WTC11 (cell line): Measurements from ENCODE around the gene S100A2. TPM values are rescaled to one million over a fixed set of nuclear protein-coding genes. Genes with fewer than 3 reads are reported as not detected.

Source experiments
- ATAC-seq: fragments of 200-7000 bp; cut with Tn5 transposase; 2 replicates; pipeline ENCODE4 v1.10.0; 2021; ENCODE audit warnings: mild to moderate bottlenecking, moderate library complexity
- CTCF ChIA-PET: fragments of 300-600 bp; sonication (Branson Sonifier 250); formaldehyde crosslinking; loops from one replicate; lab custom pipeline; 2021; ENCODE audit warnings: antibody characterized with exemption; lab: Charles Lee
- POLR2A ChIA-PET: fragments of 350-600 bp; sonication (Branson Sonifier 250); formaldehyde crosslinking; loops from one replicate; lab custom pipeline; 2021; ENCODE audit warnings: antibody characterized with exemption; lab: Charles Lee
- DNase-seq: peaks from one replicate; pipeline ENCODE4 v3.0.0; 2021; ENCODE audit warnings: low spot score
- H3K27ac Mint-ChIP-seq: 2 replicates; pipeline ENCODE4 v1.8.0; 2021; ENCODE audit warnings: mixed read lengths
- H3K27me3 Mint-ChIP-seq: 2 replicates; pipeline ENCODE4 v1.8.0; 2021; ENCODE audit warnings: low read depth, mild to moderate bottlenecking, moderate library complexity, mixed read lengths
- H3K36me3 Mint-ChIP-seq: 2 replicates; pipeline ENCODE4 v1.8.0; 2021; ENCODE audit warnings: mixed read lengths
- H3K4me1 Mint-ChIP-seq: 2 replicates; pipeline ENCODE4 v1.8.0; 2022; ENCODE audit warnings: mixed read lengths
- H3K4me3 Mint-ChIP-seq: 2 replicates; pipeline ENCODE4 v1.8.0; 2021; ENCODE audit warnings: mild to moderate bottlenecking, moderate library complexity, mixed read lengths
- H3K9me3 Mint-ChIP-seq: 2 replicates; pipeline ENCODE4 v1.8.0; 2021; ENCODE audit warnings: mixed read lengths
- ELF4 ChIP-seq: sonication (generic); formaldehyde crosslinking; IDR thresholded peaks from 2 replicates; pipeline ENCODE4 v1.8.1; 2022; ENCODE audit warnings: low read depth, mild to moderate bottlenecking, moderate library complexity, missing genetic modification reagents
- FOXK1 ChIP-seq: sonication (generic); formaldehyde crosslinking; IDR thresholded peaks from 2 replicates; pipeline ENCODE4 v1.8.0; 2022; ENCODE audit warnings: mild to moderate bottlenecking, moderate library complexity, missing genetic modification reagents
- GRHL2 ChIP-seq: fragments of 250-450 bp; sonication (Bioruptor Pico); IDR thresholded peaks from 2 replicates; pipeline ENCODE4 v1.8.0; 2022; ENCODE audit warnings: mild to moderate bottlenecking, moderate library complexity; ENCODE audit not compliant: insufficient replicate concordance, severe bottlenecking
- NR3C1 ChIP-seq: sonication (generic); formaldehyde crosslinking; conservative IDR thresholded peaks from 2 replicates; pipeline ENCODE4 v1.8.1; 2023; ENCODE audit warnings: low read depth, mild to moderate bottlenecking, missing genetic modification reagents
- OVOL2 ChIP-seq: fragments of 250-450 bp; sonication (Bioruptor Pico); IDR thresholded peaks from 2 replicates; pipeline ENCODE4 v1.9.0; 2021; ENCODE audit warnings: mild to moderate bottlenecking, borderline replicate concordance
- SMAD3 ChIP-seq: sonication (generic); formaldehyde crosslinking; IDR thresholded peaks from 2 replicates; pipeline ENCODE4 v1.8.0; 2022; ENCODE audit warnings: missing genetic modification reagents, mild to moderate bottlenecking, borderline replicate concordance
- SOX15 ChIP-seq: fragments of 250-450 bp; sonication (Bioruptor Pico); IDR thresholded peaks from 2 replicates; pipeline ENCODE4 v1.9.0; 2021; ENCODE audit warnings: mild to moderate bottlenecking
- TCF7 ChIP-seq: sonication (generic); formaldehyde crosslinking; IDR thresholded peaks from 2 replicates; pipeline ENCODE4 v1.8.0; 2022; ENCODE audit warnings: mild to moderate bottlenecking, low read depth, missing genetic modification reagents, moderate library complexity
- TEAD1 ChIP-seq: sonication (generic); formaldehyde crosslinking; IDR thresholded peaks from 2 replicates; pipeline ENCODE4 v1.8.0; 2022; ENCODE audit warnings: mild to moderate bottlenecking, missing genetic modification reagents
- total RNA-seq: library from RNA; stranded (reverse); gene quantifications from 3 replicates; pipeline ENCODE4 v1.2.3, GENCODE V29; 2021
- TF ChIP-seq, protein P1 (sequence below): sonication (generic); formaldehyde crosslinking; conservative IDR thresholded peaks from 2 replicates; pipeline ENCODE4 v1.8.1; 2023; ENCODE audit warnings: mild to moderate bottlenecking, low read depth, missing genetic modification reagents, moderate library complexity
- TF ChIP-seq, protein P2 (sequence below): sonication (generic); formaldehyde crosslinking; IDR thresholded peaks from 2 replicates; pipeline ENCODE4 v1.8.0; 2023; ENCODE audit warnings: missing genetic modification reagents
- TF ChIP-seq, protein P3 (sequence below): sonication (generic); formaldehyde crosslinking; IDR thresholded peaks from 2 replicates; pipeline ENCODE4 v1.8.0; 2022; ENCODE audit warnings: mild to moderate bottlenecking, missing genetic modification reagents
- TF ChIP-seq, protein P4 (sequence below): fragments of 250-450 bp; sonication (Bioruptor Pico); IDR thresholded peaks from 2 replicates; pipeline ENCODE4 v1.9.0; 2021; ENCODE audit warnings: mild to moderate bottlenecking, borderline replicate concordance
- TF ChIP-seq, protein P5 (sequence below): sonication (generic); formaldehyde crosslinking; IDR thresholded peaks from 2 replicates; pipeline ENCODE4 v1.8.1; 2023; ENCODE audit warnings: mild to moderate bottlenecking, missing genetic modification reagents, moderate library complexity
- TF ChIP-seq, protein P6 (sequence below): sonication (generic); formaldehyde crosslinking; IDR thresholded peaks from 2 replicates; pipeline ENCODE4 v1.8.0; 2023; ENCODE audit warnings: missing genetic modification reagents, mild to moderate bottlenecking, borderline replicate concordance
- TF ChIP-seq, protein P7 (sequence below): sonication (generic); formaldehyde crosslinking; IDR thresholded peaks from 2 replicates; pipeline ENCODE4 v1.8.1; 2022; ENCODE audit warnings: mild to moderate bottlenecking, missing genetic modification reagents, moderate library complexity, borderline replicate concordance

Gene S100A2
- total RNA-seq, 1 experiment from 2014 or later: 0.74 TPM

DNA sequence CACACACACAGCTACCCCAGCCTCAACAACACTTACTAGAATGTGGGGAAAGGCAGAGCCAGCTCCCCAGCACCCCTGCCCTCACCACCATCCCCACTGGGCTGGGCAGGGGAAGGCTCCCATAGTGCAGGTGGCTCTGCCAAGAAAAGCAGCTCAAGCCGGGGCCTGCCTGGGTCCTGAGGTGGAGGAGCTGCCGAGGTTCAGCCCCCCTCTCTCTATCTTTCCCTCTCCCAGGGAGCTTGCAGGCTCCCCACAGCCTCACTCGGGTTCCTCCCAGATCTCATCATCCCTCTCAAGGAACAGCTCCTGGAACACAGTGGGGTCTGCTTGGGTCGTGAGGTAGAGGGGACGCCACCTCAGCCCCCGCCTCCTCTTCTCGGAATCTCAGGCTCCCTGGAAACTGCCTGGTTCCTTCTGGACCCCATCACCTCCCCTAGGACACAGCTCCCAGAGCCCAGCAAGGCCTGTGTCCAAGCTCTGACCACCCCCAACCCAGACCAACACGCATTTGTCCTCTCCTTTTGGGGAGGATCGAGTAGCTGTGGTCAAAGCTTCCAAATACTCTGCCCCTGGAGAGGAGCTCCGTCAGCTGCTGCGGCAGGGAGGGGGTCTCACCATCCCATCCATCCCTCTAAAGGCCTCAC, 46.6 kb upstream of the S100A2 start:
- TF ChIP-seq SMAD3 (CRISPR knock-in tag): no peak
- no peak for TF ChIP-seq SOX15 (CRISPR knock-in tag)
- no peak for TF ChIP-seq TEAD1 (CRISPR knock-in tag)
- TF ChIP-seq, protein P1, sequence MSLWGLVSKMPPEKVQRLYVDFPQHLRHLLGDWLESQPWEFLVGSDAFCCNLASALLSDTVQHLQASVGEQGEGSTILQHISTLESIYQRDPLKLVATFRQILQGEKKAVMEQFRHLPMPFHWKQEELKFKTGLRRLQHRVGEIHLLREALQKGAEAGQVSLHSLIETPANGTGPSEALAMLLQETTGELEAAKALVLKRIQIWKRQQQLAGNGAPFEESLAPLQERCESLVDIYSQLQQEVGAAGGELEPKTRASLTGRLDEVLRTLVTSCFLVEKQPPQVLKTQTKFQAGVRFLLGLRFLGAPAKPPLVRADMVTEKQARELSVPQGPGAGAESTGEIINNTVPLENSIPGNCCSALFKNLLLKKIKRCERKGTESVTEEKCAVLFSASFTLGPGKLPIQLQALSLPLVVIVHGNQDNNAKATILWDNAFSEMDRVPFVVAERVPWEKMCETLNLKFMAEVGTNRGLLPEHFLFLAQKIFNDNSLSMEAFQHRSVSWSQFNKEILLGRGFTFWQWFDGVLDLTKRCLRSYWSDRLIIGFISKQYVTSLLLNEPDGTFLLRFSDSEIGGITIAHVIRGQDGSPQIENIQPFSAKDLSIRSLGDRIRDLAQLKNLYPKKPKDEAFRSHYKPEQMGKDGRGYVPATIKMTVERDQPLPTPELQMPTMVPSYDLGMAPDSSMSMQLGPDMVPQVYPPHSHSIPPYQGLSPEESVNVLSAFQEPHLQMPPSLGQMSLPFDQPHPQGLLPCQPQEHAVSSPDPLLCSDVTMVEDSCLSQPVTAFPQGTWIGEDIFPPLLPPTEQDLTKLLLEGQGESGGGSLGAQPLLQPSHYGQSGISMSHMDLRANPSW (CRISPR knock-in tag): no peak
- TF ChIP-seq ELF4 (CRISPR knock-in tag): no peak
- TF ChIP-seq, protein P2, sequence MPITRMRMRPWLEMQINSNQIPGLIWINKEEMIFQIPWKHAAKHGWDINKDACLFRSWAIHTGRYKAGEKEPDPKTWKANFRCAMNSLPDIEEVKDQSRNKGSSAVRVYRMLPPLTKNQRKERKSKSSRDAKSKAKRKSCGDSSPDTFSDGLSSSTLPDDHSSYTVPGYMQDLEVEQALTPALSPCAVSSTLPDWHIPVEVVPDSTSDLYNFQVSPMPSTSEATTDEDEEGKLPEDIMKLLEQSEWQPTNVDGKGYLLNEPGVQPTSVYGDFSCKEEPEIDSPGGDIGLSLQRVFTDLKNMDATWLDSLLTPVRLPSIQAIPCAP: no peak
- TF ChIP-seq TCF7 (CRISPR knock-in tag): no peak
- TF ChIP-seq, protein P3, sequence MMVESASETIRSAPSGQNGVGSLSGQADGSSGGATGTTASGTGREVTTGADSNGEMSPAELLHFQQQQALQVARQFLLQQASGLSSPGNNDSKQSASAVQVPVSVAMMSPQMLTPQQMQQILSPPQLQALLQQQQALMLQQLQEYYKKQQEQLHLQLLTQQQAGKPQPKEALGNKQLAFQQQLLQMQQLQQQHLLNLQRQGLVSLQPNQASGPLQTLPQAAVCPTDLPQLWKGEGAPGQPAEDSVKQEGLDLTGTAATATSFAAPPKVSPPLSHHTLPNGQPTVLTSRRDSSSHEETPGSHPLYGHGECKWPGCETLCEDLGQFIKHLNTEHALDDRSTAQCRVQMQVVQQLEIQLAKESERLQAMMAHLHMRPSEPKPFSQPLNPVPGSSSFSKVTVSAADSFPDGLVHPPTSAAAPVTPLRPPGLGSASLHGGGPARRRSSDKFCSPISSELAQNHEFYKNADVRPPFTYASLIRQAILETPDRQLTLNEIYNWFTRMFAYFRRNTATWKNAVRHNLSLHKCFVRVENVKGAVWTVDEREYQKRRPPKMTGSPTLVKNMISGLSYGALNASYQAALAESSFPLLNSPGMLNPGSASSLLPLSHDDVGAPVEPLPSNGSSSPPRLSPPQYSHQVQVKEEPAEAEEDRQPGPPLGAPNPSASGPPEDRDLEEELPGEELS (CRISPR knock-in tag): no peak
- TF ChIP-seq, protein P4, sequence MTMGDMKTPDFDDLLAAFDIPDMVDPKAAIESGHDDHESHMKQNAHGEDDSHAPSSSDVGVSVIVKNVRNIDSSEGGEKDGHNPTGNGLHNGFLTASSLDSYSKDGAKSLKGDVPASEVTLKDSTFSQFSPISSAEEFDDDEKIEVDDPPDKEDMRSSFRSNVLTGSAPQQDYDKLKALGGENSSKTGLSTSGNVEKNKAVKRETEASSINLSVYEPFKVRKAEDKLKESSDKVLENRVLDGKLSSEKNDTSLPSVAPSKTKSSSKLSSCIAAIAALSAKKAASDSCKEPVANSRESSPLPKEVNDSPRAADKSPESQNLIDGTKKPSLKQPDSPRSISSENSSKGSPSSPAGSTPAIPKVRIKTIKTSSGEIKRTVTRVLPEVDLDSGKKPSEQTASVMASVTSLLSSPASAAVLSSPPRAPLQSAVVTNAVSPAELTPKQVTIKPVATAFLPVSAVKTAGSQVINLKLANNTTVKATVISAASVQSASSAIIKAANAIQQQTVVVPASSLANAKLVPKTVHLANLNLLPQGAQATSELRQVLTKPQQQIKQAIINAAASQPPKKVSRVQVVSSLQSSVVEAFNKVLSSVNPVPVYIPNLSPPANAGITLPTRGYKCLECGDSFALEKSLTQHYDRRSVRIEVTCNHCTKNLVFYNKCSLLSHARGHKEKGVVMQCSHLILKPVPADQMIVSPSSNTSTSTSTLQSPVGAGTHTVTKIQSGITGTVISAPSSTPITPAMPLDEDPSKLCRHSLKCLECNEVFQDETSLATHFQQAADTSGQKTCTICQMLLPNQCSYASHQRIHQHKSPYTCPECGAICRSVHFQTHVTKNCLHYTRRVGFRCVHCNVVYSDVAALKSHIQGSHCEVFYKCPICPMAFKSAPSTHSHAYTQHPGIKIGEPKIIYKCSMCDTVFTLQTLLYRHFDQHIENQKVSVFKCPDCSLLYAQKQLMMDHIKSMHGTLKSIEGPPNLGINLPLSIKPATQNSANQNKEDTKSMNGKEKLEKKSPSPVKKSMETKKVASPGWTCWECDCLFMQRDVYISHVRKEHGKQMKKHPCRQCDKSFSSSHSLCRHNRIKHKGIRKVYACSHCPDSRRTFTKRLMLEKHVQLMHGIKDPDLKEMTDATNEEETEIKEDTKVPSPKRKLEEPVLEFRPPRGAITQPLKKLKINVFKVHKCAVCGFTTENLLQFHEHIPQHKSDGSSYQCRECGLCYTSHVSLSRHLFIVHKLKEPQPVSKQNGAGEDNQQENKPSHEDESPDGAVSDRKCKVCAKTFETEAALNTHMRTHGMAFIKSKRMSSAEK (CRISPR knock-in tag): no peak
- Mint-ChIP-seq H3K9me3 (no peaks in the 10 kb centered on the region), H3K27ac (no peak overlapping the region), H3K4me1 (peaks cover 63% of the 10 kb centered on the region), H3K36me3 (no peaks in the 10 kb centered on the region), H3K27me3 (no peaks in the 10 kb centered on the region; the same call in 1 of the 2 replicates), H3K4me3 (peak overlapping the region; percentile 58)
- POLR2A ChIA-PET: interaction anchor here (0.5 to 1.7 kb wide), 7 partner anchors 14 to 41 kb away, joined by 3 to 8 read pairs (median 4); partner anchors contain the start of genes CHTOP and S100A13
- no peak for DNase-seq
- CTCF ChIA-PET: interaction anchor here (0.5 to 14.4 kb wide), 20 partner anchors 11 to 302 kb away, joined by 3 to 230 read pairs (median 6); partner anchors contain the start of genes CHTOP, S100A1, S100A13 and S100A6
- no peak for ATAC-seq

DNA sequence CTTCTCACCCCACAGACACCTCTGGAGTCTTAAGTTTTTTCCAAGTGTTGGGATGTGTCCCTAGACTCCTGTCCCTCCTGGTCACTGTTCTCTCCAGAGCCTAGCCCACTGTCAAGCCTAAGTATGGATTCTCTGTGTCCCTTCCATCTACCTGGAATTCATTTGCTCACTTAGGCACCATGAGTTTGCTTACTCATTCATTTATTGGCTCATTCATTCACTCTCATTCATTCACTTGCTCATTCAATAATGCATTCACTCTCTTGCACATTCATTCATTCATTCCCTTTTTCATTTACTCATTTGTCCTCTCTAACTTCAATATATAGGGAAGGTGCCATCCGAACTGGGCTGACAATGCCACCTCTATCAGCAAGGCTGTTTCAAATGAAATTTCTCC, 45.7 kb upstream of the S100A2 start:
- H3K4me3 Mint-ChIP-seq: no peak overlapping the region
- TF ChIP-seq FOXK1 (no peak), OVOL2 (CRISPR knock-in tag) (no peak), ELF4 (CRISPR knock-in tag) (no peak), GRHL2 (CRISPR knock-in tag) (no peak), NR3C1 (no peak)
- TF ChIP-seq, protein P5, sequence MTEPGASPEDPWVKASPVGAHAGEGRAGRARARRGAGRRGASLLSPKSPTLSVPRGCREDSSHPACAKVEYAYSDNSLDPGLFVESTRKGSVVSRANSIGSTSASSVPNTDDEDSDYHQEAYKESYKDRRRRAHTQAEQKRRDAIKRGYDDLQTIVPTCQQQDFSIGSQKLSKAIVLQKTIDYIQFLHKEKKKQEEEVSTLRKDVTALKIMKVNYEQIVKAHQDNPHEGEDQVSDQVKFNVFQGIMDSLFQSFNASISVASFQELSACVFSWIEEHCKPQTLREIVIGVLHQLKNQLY: no peak
- TF ChIP-seq, protein P6, sequence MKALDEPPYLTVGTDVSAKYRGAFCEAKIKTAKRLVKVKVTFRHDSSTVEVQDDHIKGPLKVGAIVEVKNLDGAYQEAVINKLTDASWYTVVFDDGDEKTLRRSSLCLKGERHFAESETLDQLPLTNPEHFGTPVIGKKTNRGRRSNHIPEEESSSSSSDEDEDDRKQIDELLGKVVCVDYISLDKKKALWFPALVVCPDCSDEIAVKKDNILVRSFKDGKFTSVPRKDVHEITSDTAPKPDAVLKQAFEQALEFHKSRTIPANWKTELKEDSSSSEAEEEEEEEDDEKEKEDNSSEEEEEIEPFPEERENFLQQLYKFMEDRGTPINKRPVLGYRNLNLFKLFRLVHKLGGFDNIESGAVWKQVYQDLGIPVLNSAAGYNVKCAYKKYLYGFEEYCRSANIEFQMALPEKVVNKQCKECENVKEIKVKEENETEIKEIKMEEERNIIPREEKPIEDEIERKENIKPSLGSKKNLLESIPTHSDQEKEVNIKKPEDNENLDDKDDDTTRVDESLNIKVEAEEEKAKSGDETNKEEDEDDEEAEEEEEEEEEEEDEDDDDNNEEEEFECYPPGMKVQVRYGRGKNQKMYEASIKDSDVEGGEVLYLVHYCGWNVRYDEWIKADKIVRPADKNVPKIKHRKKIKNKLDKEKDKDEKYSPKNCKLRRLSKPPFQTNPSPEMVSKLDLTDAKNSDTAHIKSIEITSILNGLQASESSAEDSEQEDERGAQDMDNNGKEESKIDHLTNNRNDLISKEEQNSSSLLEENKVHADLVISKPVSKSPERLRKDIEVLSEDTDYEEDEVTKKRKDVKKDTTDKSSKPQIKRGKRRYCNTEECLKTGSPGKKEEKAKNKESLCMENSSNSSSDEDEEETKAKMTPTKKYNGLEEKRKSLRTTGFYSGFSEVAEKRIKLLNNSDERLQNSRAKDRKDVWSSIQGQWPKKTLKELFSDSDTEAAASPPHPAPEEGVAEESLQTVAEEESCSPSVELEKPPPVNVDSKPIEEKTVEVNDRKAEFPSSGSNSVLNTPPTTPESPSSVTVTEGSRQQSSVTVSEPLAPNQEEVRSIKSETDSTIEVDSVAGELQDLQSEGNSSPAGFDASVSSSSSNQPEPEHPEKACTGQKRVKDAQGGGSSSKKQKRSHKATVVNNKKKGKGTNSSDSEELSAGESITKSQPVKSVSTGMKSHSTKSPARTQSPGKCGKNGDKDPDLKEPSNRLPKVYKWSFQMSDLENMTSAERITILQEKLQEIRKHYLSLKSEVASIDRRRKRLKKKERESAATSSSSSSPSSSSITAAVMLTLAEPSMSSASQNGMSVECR: no peak
- TF ChIP-seq, protein P7, sequence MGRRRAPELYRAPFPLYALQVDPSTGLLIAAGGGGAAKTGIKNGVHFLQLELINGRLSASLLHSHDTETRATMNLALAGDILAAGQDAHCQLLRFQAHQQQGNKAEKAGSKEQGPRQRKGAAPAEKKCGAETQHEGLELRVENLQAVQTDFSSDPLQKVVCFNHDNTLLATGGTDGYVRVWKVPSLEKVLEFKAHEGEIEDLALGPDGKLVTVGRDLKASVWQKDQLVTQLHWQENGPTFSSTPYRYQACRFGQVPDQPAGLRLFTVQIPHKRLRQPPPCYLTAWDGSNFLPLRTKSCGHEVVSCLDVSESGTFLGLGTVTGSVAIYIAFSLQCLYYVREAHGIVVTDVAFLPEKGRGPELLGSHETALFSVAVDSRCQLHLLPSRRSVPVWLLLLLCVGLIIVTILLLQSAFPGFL: no peak

More for the DNA sequence above, 45.7 kb upstream of the S100A2 start:
- H3K9me3 Mint-ChIP-seq: no peaks in the 10 kb centered on the region
- no peak overlapping the region for H3K27ac Mint-ChIP-seq
- ChIA-PET POLR2A (interaction anchor here (0.5 to 1.1 kb wide), 2 partner anchors 16 to 41 kb away, joined by 3 read pairs; partner anchors contain the start of gene S100A13), CTCF (interaction anchor here (0.8 to 14.4 kb wide), 7 partner anchors 12 to 43 kb away, joined by 3 to 230 read pairs (median 13); partner anchors contain the start of genes CHTOP, S100A1 and S100A13)
- H3K4me1 Mint-ChIP-seq: peaks cover 63% of the 10 kb centered on the region
- ATAC-seq: no peak
- no peaks in the 10 kb centered on the region; the same call in 1 of the 2 replicates for H3K27me3 Mint-ChIP-seq
- DNase-seq: no peak
- no peaks in the 10 kb centered on the region for H3K36me3 Mint-ChIP-seq
